Neural cell (in vitro differentiated cells): ENCODE data around the gene IQCN. TPM values are rescaled to one million over a fixed set of nuclear protein-coding genes. Genes with fewer than 3 reads are reported as not detected.

ENCODE experiments used
- H2AFZ ChIP-seq: fragments of 200-600, 300-800 bp; sonication (generic), shearing (Covaris generic); 2 replicates; pipeline ENCODE4 v1.6.0; 2014; ENCODE audit warnings: low read depth, mild to moderate bottlenecking, antibody characterized with exemption, low read length, moderate library complexity
- H3F3A ChIP-seq: fragments of 200-600 bp; shearing (Covaris generic); 2 replicates; pipeline ENCODE4 v1.6.1; 2016; ENCODE audit warnings: mild to moderate bottlenecking, moderate library complexity, mixed read lengths, antibody characterized with exemption, low read length; ENCODE audit not compliant: insufficient read depth, poor library complexity, severe bottlenecking
- H3K27ac ChIP-seq: fragments of 200-600, 300-800 bp; sonication (generic), shearing (Covaris generic); 2 replicates; pipeline ENCODE4 v1.5.1; 2014; ENCODE audit warnings: mild to moderate bottlenecking, low read length, moderate library complexity
- H3K27me3 ChIP-seq: fragments of 300-800, 200-600 bp; sonication (generic), shearing (Covaris generic); 2 replicates; pipeline ENCODE4 v1.6.0; 2014; ENCODE audit warnings: mild to moderate bottlenecking, low read depth, low read length, moderate library complexity; ENCODE audit not compliant: insufficient read depth
- H3K36me3 ChIP-seq: fragments of 300-800, 200-600 bp; sonication (generic), shearing (Covaris generic); 2 replicates; pipeline ENCODE4 v1.5.1; 2014; ENCODE audit warnings: mild to moderate bottlenecking, antibody characterized with exemption, low read length, moderate library complexity; ENCODE audit not compliant: insufficient read depth
- H3K4me2 ChIP-seq: fragments of 300-800, 200-600 bp; sonication (generic), shearing (Covaris generic); 2 replicates; pipeline ENCODE4 v1.6.0; 2014; ENCODE audit warnings: mild to moderate bottlenecking, low read length
- H3K4me3 ChIP-seq: fragments of 300-800, 200-600 bp; sonication (generic), shearing (Covaris generic); 2 replicates; pipeline ENCODE4 v1.5.1; 2014; ENCODE audit warnings: mild to moderate bottlenecking, low read length, moderate library complexity
- H3K79me2 ChIP-seq: fragments of 200-600 bp; shearing (Covaris generic); replicated peaks from 2 replicates; pipeline ENCODE4 v1.6.0; 2014; ENCODE audit warnings: mild to moderate bottlenecking, low read length, moderate library complexity; ENCODE audit not compliant: insufficient read depth
- H3K9ac ChIP-seq: fragments of 300-800, 200-600 bp; sonication (generic), shearing (Covaris generic); 2 replicates; pipeline ENCODE4 v1.6.1; 2016; ENCODE audit warnings: mild to moderate bottlenecking, low read length, mixed read lengths
- H3K9me2 ChIP-seq: fragments of 200-600 bp; shearing (Covaris generic); 2 replicates; pipeline ENCODE4 v1.6.1; 2016; ENCODE audit warnings: mild to moderate bottlenecking, low read length, mixed read lengths; ENCODE audit not compliant: insufficient read depth
- H3K9me3 ChIP-seq: fragments of 200-600, 300-800 bp; sonication (generic), shearing (Covaris generic); 2 replicates; pipeline ENCODE4 v1.6.1; 2016; ENCODE audit warnings: mild to moderate bottlenecking, mixed run types, low read length, moderate library complexity, mixed read lengths
- H4K20me1 ChIP-seq: fragments of 200-600 bp; shearing (Covaris generic); 2 replicates; pipeline ENCODE4 v1.6.1; 2016; ENCODE audit warnings: mild to moderate bottlenecking, mixed run types; ENCODE audit not compliant: insufficient read depth
- CTCF ChIP-seq: fragments of 450-650 bp; IDR thresholded peaks from 2 replicates; pipeline ENCODE4 v1.5.1; 2014; ENCODE audit warnings: antibody characterized with exemption, mild to moderate bottlenecking, moderate library complexity; ENCODE audit not compliant: poor library complexity, severe bottlenecking
- EP300 ChIP-seq: fragments of 450-650 bp; conservative IDR thresholded peaks from 2 replicates; pipeline ENCODE4 v1.6.1; 2014; ENCODE audit warnings: antibody characterized with exemption, mild to moderate bottlenecking, moderate library complexity; ENCODE audit not compliant: poor library complexity, severe bottlenecking
- EZH2 ChIP-seq: fragments of 200-600, 300-800 bp; shearing (Covaris generic), sonication (generic); IDR thresholded peaks from 2 replicates; pipeline ENCODE4 v1.6.1; 2014; ENCODE audit warnings: antibody characterized with exemption, low read length, borderline replicate concordance, mild to moderate bottlenecking; ENCODE audit not compliant: insufficient read depth, poor library complexity, severe bottlenecking
- MXI1 ChIP-seq: fragments of 450-650 bp; conservative IDR thresholded peaks from 2 replicates; pipeline ENCODE4 v1.6.1; 2014; ENCODE audit warnings: antibody characterized with exemption, mild to moderate bottlenecking; ENCODE audit not compliant: poor library complexity, severe bottlenecking
- POLR2AphosphoS5 ChIP-seq: IDR thresholded peaks from 2 replicates; pipeline ENCODE4 v1.6.1; 2012
- RAD21 ChIP-seq: fragments of 450-650 bp; conservative IDR thresholded peaks from 2 replicates; pipeline ENCODE4 v1.6.1; 2014; ENCODE audit warnings: antibody characterized with exemption, mild to moderate bottlenecking, moderate library complexity
- REST ChIP-seq: IDR thresholded peaks from 2 replicates; pipeline ENCODE4 v1.6.1; 2012; ENCODE audit warnings: borderline replicate concordance
- SMC3 ChIP-seq: fragments of 450-650 bp; conservative IDR thresholded peaks from 2 replicates; pipeline ENCODE4 v1.6.1; 2014; ENCODE audit warnings: antibody characterized with exemption, mild to moderate bottlenecking, moderate library complexity; ENCODE audit not compliant: poor library complexity
- TAF1 ChIP-seq: IDR thresholded peaks from 2 replicates; pipeline ENCODE4 v1.6.1; 2012; ENCODE audit warnings: low read depth
- polyA plus RNA-seq: library from polyadenylated mRNA; depleted of rRNA; stranded (reverse); fragments of >200 nt; gene quantifications from 2 replicates; pipeline ENCODE4 v1.2.3, GENCODE V29; 2014

Gene IQCN
- polyA plus RNA-seq, 1 donor from 2014 or later, result 2.5 TPM

- H3F3A ChIP-seq, result no peaks in the 10 kb centered on the region
- no peaks in the 10 kb centered on the region for H3K79me2 ChIP-seq
- no peaks in the 10 kb centered on the region for H4K20me1 ChIP-seq
- H3K9me3 ChIP-seq, result no peaks in the 10 kb centered on the region
- H3K27ac ChIP-seq, result no peak overlapping the region
- no peaks in the 10 kb centered on the region for H3K36me3 ChIP-seq
- no peak overlapping the region for H3K9ac ChIP-seq
- H3K9me2 ChIP-seq, result no peaks in the 10 kb centered on the region
- no peaks in the 10 kb centered on the region for H3K27me3 ChIP-seq
- no peak for TF ChIP-seq REST
- no peak for TF ChIP-seq TAF1
- no peak for TF ChIP-seq MXI1
- no peak for TF ChIP-seq CTCF
- TF ChIP-seq SMC3, result no peak
- no peak for TF ChIP-seq EP300
- TF ChIP-seq EZH2, result no peak
- no peak for TF ChIP-seq RAD21
- TF ChIP-seq POLR2AphosphoS5, result no peak
- no peak overlapping the region for H3K4me2 ChIP-seq
- H2AFZ ChIP-seq, result no peak overlapping the region
- no peak overlapping the region for H3K4me3 ChIP-seq
These were observed 16.2 kb upstream of the IQCN start for GRCh38 chr19:18290302-18291018.

GRCh38 chr19:18289471-18290301 lies 15.4 kb upstream of the IQCN start:
- no peak overlapping the region for H3K9ac ChIP-seq
- H3K79me2 ChIP-seq, result no peaks in the 10 kb centered on the region
- H2AFZ ChIP-seq, result no peak overlapping the region
- no peak overlapping the region for H3K4me3 ChIP-seq
- H3K27ac ChIP-seq, result no peak overlapping the region
- H3K4me2 ChIP-seq, result no peak overlapping the region
- no peaks in the 10 kb centered on the region for H3K9me3 ChIP-seq
- H3K9me2 ChIP-seq, result no peaks in the 10 kb centered on the region
- no peak for TF ChIP-seq SMC3
- TF ChIP-seq EP300, result no peak
- TF ChIP-seq TAF1, result no peak
- TF ChIP-seq RAD21, result no peak
- TF ChIP-seq MXI1, result no peak
- no peak for TF ChIP-seq POLR2AphosphoS5
- no peak for TF ChIP-seq CTCF
- no peak for TF ChIP-seq EZH2
- no peak for TF ChIP-seq REST
- no peaks in the 10 kb centered on the region for H3K36me3 ChIP-seq
- no peaks in the 10 kb centered on the region for H3K27me3 ChIP-seq
- no peaks in the 10 kb centered on the region for H3F3A ChIP-seq
- H4K20me1 ChIP-seq, result no peaks in the 10 kb centered on the region
